K562 (cell line): ENCODE measurements around the gene PEX11B. TPM values are rescaled to one million over a fixed set of nuclear protein-coding genes. Genes with fewer than 3 reads are reported as not detected.

Experiments
- CBX8 ChIP-seq: fragments of 200-600 bp; sonication (generic); IDR thresholded peaks from 2 replicates; pipeline ENCODE4 v1.6.1; 2012; ENCODE audit warnings: borderline replicate concordance, mixed run types, low read depth, mild to moderate bottlenecking, moderate library complexity, mixed read lengths, low read length, control low read depth, inconsistent platforms; ENCODE audit not compliant: poor library complexity, severe bottlenecking; ENCODE audit errors: extremely low read depth
- CEBPG ChIP-seq, 3 experiments: fragments of 200-800 bp in 1 of 3; sonication (Bioruptor generic) in 1 of 3; sonication (generic) in 1 of 3; formaldehyde crosslinking in 1 of 3; IDR thresholded peaks in 2 of 3; conservative IDR thresholded peaks in 1 of 3; 2 replicates each; pipeline versions ENCODE4 v1.6.1 to v1.8.0; 2016 to 2022; ENCODE audit warnings: missing compliant biosample characterization in 2 of 3, missing genetic modification characterization in 2 of 3, mild to moderate bottlenecking in 1 of 3, missing genetic modification reagents in 1 of 3
- CHD2 ChIP-seq: IDR thresholded peaks from 2 replicates; pipeline ENCODE4 v1.6.1; 2011; ENCODE audit warnings: low read depth, low read length
- HEY1 ChIP-seq: fragments of 250-450 bp; sonication (Bioruptor Pico); IDR thresholded peaks from 2 replicates; pipeline ENCODE4 v1.5.0; 2020; ENCODE audit warnings: mild to moderate bottlenecking, moderate library complexity, borderline replicate concordance
- LCOR ChIP-seq: sonication (generic); formaldehyde crosslinking; IDR thresholded peaks from 2 replicates; pipeline ENCODE4 v1.8.0; 2022; ENCODE audit warnings: mild to moderate bottlenecking, missing genetic modification reagents
- MEF2A ChIP-seq: IDR thresholded peaks from 2 replicates; pipeline ENCODE4 v1.6.1; 2011; ENCODE audit warnings: low read depth, mild to moderate bottlenecking, low read length, moderate library complexity; ENCODE audit not compliant: control insufficient read depth
- MXI1 ChIP-seq: IDR thresholded peaks from 2 replicates; pipeline ENCODE4 v1.6.1; 2011; ENCODE audit warnings: low read depth, mild to moderate bottlenecking, improper control_type of control experiment, low read length
- NCOA4 ChIP-seq: fragments of 450-650 bp; IDR thresholded peaks from 2 replicates; pipeline ENCODE4 v1.6.1; 2018; ENCODE audit warnings: mild to moderate bottlenecking; ENCODE audit not compliant: partially characterized antibody
- PPARD ChIP-seq: fragments of 250-450 bp; sonication (Bioruptor Pico); IDR thresholded peaks from 2 replicates; pipeline ENCODE4 v1.8.0; 2022; ENCODE audit warnings: inconsistent platforms, mild to moderate bottlenecking, moderate library complexity
- RREB1 ChIP-seq: fragments of 250-450 bp; sonication (Bioruptor Pico); IDR thresholded peaks from 2 replicates; pipeline ENCODE4 v1.4.0; 2020
- STAT6 ChIP-seq: sonication (generic); formaldehyde crosslinking; IDR thresholded peaks from 2 replicates; pipeline ENCODE4 v1.8.1; 2023; ENCODE audit warnings: mild to moderate bottlenecking, missing genetic modification reagents
- TFAM ChIP-seq: fragments of 250-450 bp; sonication (Bioruptor Pico); conservative IDR thresholded peaks from 2 replicates; pipeline ENCODE4 v1.5.0; 2021; ENCODE audit warnings: mild to moderate bottlenecking, moderate library complexity
- U2AF1 ChIP-seq: fragments of 200-400 bp; formaldehyde crosslinking; optimal IDR thresholded peaks from 2 replicates; pipeline ENCODE3; 2017; ENCODE audit warnings: mild to moderate bottlenecking, low read depth, low read length, moderate library complexity
- ZNF165 ChIP-seq: fragments of 250-450 bp; sonication (Bioruptor Pico); IDR thresholded peaks from 2 replicates; pipeline ENCODE4 v1.4.0; 2020; ENCODE audit warnings: borderline replicate concordance
- ZNF175 ChIP-seq: fragments of 200-800 bp; sonication (Bioruptor generic); IDR thresholded peaks from 2 replicates; pipeline ENCODE4 v1.6.1; 2016; ENCODE audit warnings: low read depth, mild to moderate bottlenecking, missing genetic modification characterization, missing compliant biosample characterization
- ZNF384 ChIP-seq: IDR thresholded peaks from 2 replicates; pipeline ENCODE4 v1.6.1; 2012; ENCODE audit warnings: low read depth, low read length, improper control_type of control experiment
- polyA plus RNA-seq, 8 experiments: library from polyadenylated mRNA; depleted of rRNA in 4 of 8; stranded (reverse) in 5 of 8; unstranded in 3 of 8; fragments of >200 nt; fragmentation: Nextera tagmentation in 2 of 8; fragmentation: Illumina TruSeq in 1 of 8; extraction: Ambion mirVana in 2 of 8; extraction: Trizol in 1 of 8; gene quantifications; 2 replicates each; pipeline versions ENCODE4 v1.2.1 to v1.2.3, GENCODE V29; 2011 to 2014; ENCODE audit warnings: inconsistent platforms in 1 of 8, missing spikeins in 1 of 8
- total RNA-seq, 7 experiments: library from RNA; depleted of rRNA in 6 of 7; stranded (reverse); fragments of >200 nt in 6 of 7; fragmentation: Illumina TruSeq in 2 of 7; extraction: Trizol in 2 of 7; gene quantifications; 2 replicates each; pipeline versions ENCODE4 v1.2.1 to v1.2.3, GENCODE V29; 2011 to 2021; ENCODE audit warnings: low replicate concordance in 1 of 7
- TF ChIP-seq, protein P1 (sequence below): fragments of 250-450 bp; sonication (Bioruptor Pico); IDR thresholded peaks from 2 replicates; pipeline ENCODE4 v1.4.0; 2020

The PEX11B gene
- total and polyA plus RNA-seq, 9 of the 15 experiments (the other 6 are each of a cell fraction or from before 2014, with no cell fraction given): 13.2 to 60.0 (median 21.7) TPM

- no peak for TF ChIP-seq RREB1 (CRISPR knock-in tag)
- no peak for TF ChIP-seq U2AF1
- TF ChIP-seq ZNF165: no peak
- no peak for TF ChIP-seq HEY1 (CRISPR knock-in tag)
- peak; percentile 75 for TF ChIP-seq MXI1
- no peak for TF ChIP-seq TFAM
- TF ChIP-seq ZNF175 (CRISPR knock-in tag): no peak
- TF ChIP-seq LCOR (CRISPR knock-in tag): 0 out of 2 replicates have a peak, but pooled peaks have one; percentile 15
- no peak for TF ChIP-seq MEF2A
- TF ChIP-seq CEBPG (CRISPR knock-in tag; IDR thresholded peaks at IDR 0.05): no peak
- no peak for TF ChIP-seq CEBPG (tag; conservative IDR thresholded peaks at IDR 0.05 in 1 of 2, IDR thresholded peaks at IDR 0.05 in 1 of 2)
- no peak for TF ChIP-seq STAT6 (CRISPR knock-in tag)
- TF ChIP-seq CBX8: no peak
- TF ChIP-seq, protein P1, sequence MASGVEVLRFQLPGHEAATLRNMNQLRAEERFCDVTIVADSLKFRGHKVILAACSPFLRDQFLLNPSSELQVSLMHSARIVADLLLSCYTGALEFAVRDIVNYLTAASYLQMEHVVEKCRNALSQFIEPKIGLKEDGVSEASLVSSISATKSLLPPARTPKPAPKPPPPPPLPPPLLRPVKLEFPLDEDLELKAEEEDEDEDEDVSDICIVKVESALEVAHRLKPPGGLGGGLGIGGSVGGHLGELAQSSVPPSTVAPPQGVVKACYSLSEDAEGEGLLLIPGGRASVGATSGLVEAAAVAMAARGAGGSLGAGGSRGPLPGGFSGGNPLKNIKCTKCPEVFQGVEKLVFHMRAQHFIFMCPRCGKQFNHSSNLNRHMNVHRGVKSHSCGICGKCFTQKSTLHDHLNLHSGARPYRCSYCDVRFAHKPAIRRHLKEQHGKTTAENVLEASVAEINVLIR (CRISPR knock-in tag): no peak
- TF ChIP-seq NCOA4: no peak
- peak; percentile 89 for TF ChIP-seq CHD2
- no peak for TF ChIP-seq PPARD (CRISPR knock-in tag)
- no peak for TF ChIP-seq ZNF384
These were observed at the start of gene PEX11B (continued) for GRCh38 chr1:145918144-145918991.
